ENCODE measurements around the gene MAPRE2.

- TF ChIP-seq, protein P1, sequence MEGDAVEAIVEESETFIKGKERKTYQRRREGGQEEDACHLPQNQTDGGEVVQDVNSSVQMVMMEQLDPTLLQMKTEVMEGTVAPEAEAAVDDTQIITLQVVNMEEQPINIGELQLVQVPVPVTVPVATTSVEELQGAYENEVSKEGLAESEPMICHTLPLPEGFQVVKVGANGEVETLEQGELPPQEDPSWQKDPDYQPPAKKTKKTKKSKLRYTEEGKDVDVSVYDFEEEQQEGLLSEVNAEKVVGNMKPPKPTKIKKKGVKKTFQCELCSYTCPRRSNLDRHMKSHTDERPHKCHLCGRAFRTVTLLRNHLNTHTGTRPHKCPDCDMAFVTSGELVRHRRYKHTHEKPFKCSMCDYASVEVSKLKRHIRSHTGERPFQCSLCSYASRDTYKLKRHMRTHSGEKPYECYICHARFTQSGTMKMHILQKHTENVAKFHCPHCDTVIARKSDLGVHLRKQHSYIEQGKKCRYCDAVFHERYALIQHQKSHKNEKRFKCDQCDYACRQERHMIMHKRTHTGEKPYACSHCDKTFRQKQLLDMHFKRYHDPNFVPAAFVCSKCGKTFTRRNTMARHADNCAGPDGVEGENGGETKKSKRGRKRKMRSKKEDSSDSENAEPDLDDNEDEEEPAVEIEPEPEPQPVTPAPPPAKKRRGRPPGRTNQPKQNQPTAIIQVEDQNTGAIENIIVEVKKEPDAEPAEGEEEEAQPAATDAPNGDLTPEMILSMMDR (IDR thresholded peaks at IDR 0.05): no peak
- TF ChIP-seq EP300 (IDR thresholded peaks at IDR 0.05): no peak
Measured at GRCh38 chr18:35110554-35111485, 69.6 kb downstream of the MAPRE2 start.
